T-cell (primary cell): ENCODE data around the gene SSC5D. TPM values are rescaled to one million over a fixed set of nuclear protein-coding genes. Genes with fewer than 3 reads are reported as not detected.

Experiments used
- ATAC-seq, 4 experiments: fragments of 200-7000 bp in 3 of 4; fragments of 150-1000 bp in 1 of 4; cut with Tn5 transposase; replicated peaks in 1 of 4; 1 replicate in 3 of 4; 2 replicates in 1 of 4; pipeline ENCODE4 v1.10.0; 2021; ENCODE audit warnings: moderate library complexity in 3 of 4, mild to moderate bottlenecking in 2 of 4, moderate number of reproducible peaks in 1 of 4
- CTCF ChIA-PET, 2 donors: fragments of 300-600 bp; sonication (Branson Sonifier 250); formaldehyde crosslinking; loops; one replicate each; lab custom pipeline; 2022; ENCODE audit warnings: antibody characterized with exemption in 2 of 2; lab: Charles Lee
- POLR2A ChIA-PET, 2 donors: fragments of 300-600 bp; sonication (Branson Sonifier 250); formaldehyde crosslinking; loops; one replicate each; lab custom pipeline; 2022; ENCODE audit warnings: antibody characterized with exemption in 2 of 2; lab: Charles Lee
- DNase-seq, 35 experiments: peaks; one replicate each; pipeline versions ENCODE4 v3.0.0 to v3.0.0-alpha.2; 2013 to 2023
- H3K27ac ChIP-seq: one replicate; pipeline ENCODE4 v1.5.1; 2013; ENCODE audit warnings: low read length
- H3K27me3 ChIP-seq, 2 experiments: replicated peaks in 1 of 2; 1 replicate in 1 of 2; 2 replicates in 1 of 2; pipeline versions ENCODE4 v1.6.1 to v1.7.0; 2013; ENCODE audit warnings: low read length in 1 of 2, mixed read lengths in 1 of 2; ENCODE audit not compliant: control insufficient read depth in 2 of 2, insufficient read depth in 2 of 2; ENCODE audit errors: extremely low read depth in 1 of 2
- H3K36me3 ChIP-seq, 2 donors: 1 replicate in 1 of 2; 2 replicates in 1 of 2; pipeline versions ENCODE4 v1.6.1 to v1.7.0; 2013; ENCODE audit warnings: low read length in 1 of 2; ENCODE audit not compliant: control insufficient read depth in 2 of 2, insufficient read depth in 1 of 2; ENCODE audit errors: extremely low read depth in 1 of 2
- H3K4me1 ChIP-seq, 2 experiments: 1 replicate in 1 of 2; 2 replicates in 1 of 2; pipeline versions ENCODE4 v1.6.1 to v1.7.0; 2013; ENCODE audit warnings: low read length in 2 of 2, mixed read lengths in 1 of 2; ENCODE audit not compliant: insufficient read depth in 2 of 2, control insufficient read depth in 1 of 2; ENCODE audit errors: extremely low read depth in 1 of 2
- H3K4me3 ChIP-seq, 2 donors: 1 replicate in 1 of 2; 2 replicates in 1 of 2; pipeline versions ENCODE4 v1.5.1 to v1.7.0; 2013; ENCODE audit warnings: mild to moderate bottlenecking in 2 of 2, low read length in 1 of 2, moderate library complexity in 1 of 2; ENCODE audit not compliant: control insufficient read depth in 1 of 2; ENCODE audit errors: extremely low read depth in 1 of 2
- H3K9me3 ChIP-seq: 2 replicates; pipeline ENCODE4 v1.7.0; 2013
- H3K27ac Mint-ChIP-seq, 2 donors: one replicate each; pipeline ENCODE4 v1.8.0; 2020 to 2021; ENCODE audit warnings: mild to moderate bottlenecking in 2 of 2, mixed read lengths in 2 of 2
- H3K27me3 Mint-ChIP-seq, 2 donors: one replicate each; pipeline ENCODE4 v1.8.0; 2021 to 2022; ENCODE audit warnings: mixed read lengths in 2 of 2
- H3K36me3 Mint-ChIP-seq: one replicate; pipeline ENCODE4 v1.8.0; 2021; ENCODE audit warnings: mixed read lengths
- H3K4me1 Mint-ChIP-seq, 3 donors: one replicate each; pipeline ENCODE4 v1.8.0; 2020 to 2022; ENCODE audit warnings: mixed read lengths in 3 of 3, mild to moderate bottlenecking in 1 of 3
- H3K4me3 Mint-ChIP-seq, 3 donors: one replicate each; pipeline ENCODE4 v1.8.0; 2020 to 2022; ENCODE audit warnings: mild to moderate bottlenecking in 3 of 3, mixed read lengths in 3 of 3, moderate library complexity in 3 of 3
- H3K9me3 Mint-ChIP-seq, 3 donors: one replicate each; pipeline ENCODE4 v1.8.0; 2020 to 2022; ENCODE audit warnings: mixed read lengths in 3 of 3
- whole genome bisulfite sequencing: methylation state at CpG from one replicate; pipeline ENCODE4 v1.1.5; 2013; ENCODE audit warnings: missing lambda C conversion rate; ENCODE audit not compliant: insufficient coverage; 5-methylcytosine and 5-hydroxymethylcytosine counted together
- total RNA-seq, 35 experiments: library from RNA in 6 of 35; stranded (reverse) in 6 of 35; fragments of 120-200 nt in 1 of 35; gene quantifications; one replicate each; pipeline versions ENCODE4 v1.2.1 to v1.2.4 and lab custom pipeline; 2013 to 2026

The SSC5D gene
- total RNA-seq, 5 donors from 2014 or later (not counting 1 experiment from before 2014, with no cell fraction given): 0.38 to 1.3 (median 0.66) TPM

- Histone ChIP-seq H3K4me3 (no peak overlapping the region), H3K4me1 (peaks cover 7 to 29% of the 10 kb centered on the region in 2 experiments), H3K36me3 (peaks cover 0 to 11% of the 10 kb centered on the region in 2 donors), H3K27ac (peak overlapping the region; percentile 47), H3K9me3 (no peaks in the 10 kb centered on the region), H3K27me3 (peaks cover 0 to 42% of the 10 kb centered on the region in 2 experiments)
- DNase-seq (peak in 1 of 35 experiments; percentile 32), ATAC-seq (peak in 1 of 4 experiments; percentile 26)
- peaks cover 6 to 11% (median 9%) of the 10 kb centered on the region in 3 donors for H3K4me1 Mint-ChIP-seq
- H3K4me3 Mint-ChIP-seq: no peak overlapping the region
- POLR2A ChIA-PET: interaction anchor here in 1 of 2 donors (0.5 to 0.6 kb wide), 2 partner anchors 8 to 10 kb away, joined by 3 to 8 read pairs; no protein-coding TSS in a partner anchor
- WGBS: 71% methylated on average over 12 of the region's 27 CpGs
- H3K27ac Mint-ChIP-seq: peak overlapping the region; percentile 28 to 43
- CTCF ChIA-PET: no interaction called here
- H3K9me3 Mint-ChIP-seq: no peaks in the 10 kb centered on the region
- no peaks in the 10 kb centered on the region for H3K36me3 Mint-ChIP-seq
- peaks cover 0 to 7% of the 10 kb centered on the region in 2 donors for H3K27me3 Mint-ChIP-seq
Measured at GRCh38 chr19:55486971-55487923, 989 bp upstream of the SSC5D start.

GRCh38 chr19:55488986-55489710 lies 912 bp downstream of the SSC5D start:
- H3K27ac Mint-ChIP-seq: no peak overlapping the region
- H3K27ac ChIP-seq: no peak overlapping the region
- no peak overlapping the region for H3K4me3 ChIP-seq
- POLR2A ChIA-PET: interaction anchor here in 1 of 2 donors (0.6 kb wide), 1 partner anchor 19 kb away, joined by 4 read pairs; no protein-coding TSS in a partner anchor
- H3K36me3 Mint-ChIP-seq: no peaks in the 10 kb centered on the region
- H3K4me3 Mint-ChIP-seq: no peak overlapping the region
- peaks cover 6 to 11% (median 9%) of the 10 kb centered on the region in 3 donors for H3K4me1 Mint-ChIP-seq
- H3K27me3 Mint-ChIP-seq: peaks cover 4 to 12% of the 10 kb centered on the region in 2 donors
- no peaks in the 10 kb centered on the region for H3K9me3 ChIP-seq
- ATAC-seq (no peak), DNase-seq (no peak)
- CTCF ChIA-PET: no interaction called here
- peaks cover 5 to 18% of the 10 kb centered on the region in 2 experiments for H3K4me1 ChIP-seq
- WGBS: 78% methylated on average over 31 of the region's 36 CpGs
- H3K36me3 ChIP-seq: no peaks in the 10 kb centered on the region
- H3K27me3 ChIP-seq: peaks cover 0 to 54% of the 10 kb centered on the region in 2 experiments
- H3K9me3 Mint-ChIP-seq: no peaks in the 10 kb centered on the region

DNA sequence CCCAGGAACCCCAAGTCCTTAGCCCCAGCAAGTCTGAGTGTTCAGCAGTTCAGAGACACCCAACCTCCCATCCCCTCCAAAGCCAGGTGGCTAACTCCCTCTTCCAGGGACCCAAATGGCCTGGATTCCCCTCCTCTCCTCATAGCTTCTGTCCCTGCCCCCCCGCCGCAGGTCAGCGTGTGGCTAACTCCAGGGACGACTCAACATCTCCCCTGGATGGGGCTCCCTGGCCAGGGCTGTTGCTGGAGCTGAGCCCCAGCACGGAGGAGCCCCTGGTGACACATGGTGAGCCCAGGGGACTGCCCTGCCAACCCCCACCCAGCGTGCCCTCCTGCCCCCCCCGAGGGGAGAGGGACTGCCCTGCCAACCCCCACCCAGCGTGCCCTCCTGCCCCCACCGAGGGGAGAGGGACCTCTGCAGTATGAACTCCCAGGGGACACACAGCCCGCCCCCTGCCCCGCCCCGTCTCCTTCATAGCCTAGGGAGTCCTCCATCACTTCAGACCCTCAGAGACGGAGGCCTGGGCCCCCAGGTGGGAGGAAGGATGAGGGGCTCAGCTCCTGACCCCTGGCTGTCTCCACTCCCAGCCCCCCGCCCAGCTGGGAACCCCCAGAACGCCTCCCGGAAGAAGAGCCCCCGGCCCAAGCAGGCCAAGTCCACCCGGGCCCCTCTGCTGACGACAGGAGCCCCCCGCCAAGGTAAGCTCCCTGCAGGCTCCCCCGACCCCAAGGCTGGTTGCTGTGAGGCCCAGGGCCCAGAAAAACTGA lies 1.7 kb downstream of the SSC5D start:
- Histone ChIP-seq H3K9me3 (no peaks in the 10 kb centered on the region), H3K27ac (no peak overlapping the region), H3K4me1 (peaks cover 0 to 13% of the 10 kb centered on the region in 2 experiments), H3K27me3 (peaks cover 0 to 55% of the 10 kb centered on the region in 2 experiments), H3K36me3 (no peaks in the 10 kb centered on the region), H3K4me3 (no peak overlapping the region)
- H3K4me3 Mint-ChIP-seq: no peak overlapping the region
- H3K9me3 Mint-ChIP-seq: no peaks in the 10 kb centered on the region
- 58% methylated on average over 8 of the region's 21 CpGs for WGBS
- H3K36me3 Mint-ChIP-seq: no peaks in the 10 kb centered on the region
- POLR2A ChIA-PET: interaction anchor here in 1 of 2 donors (0.6 kb wide), 1 partner anchor 85 kb away, joined by 4 read pairs; no protein-coding TSS in a partner anchor
- H3K4me1 Mint-ChIP-seq: peaks cover 4 to 11% (median 9%) of the 10 kb centered on the region in 3 donors
- peaks cover 4 to 17% of the 10 kb centered on the region in 2 donors for H3K27me3 Mint-ChIP-seq
- CTCF ChIA-PET: no interaction called here
- H3K27ac Mint-ChIP-seq: no peak overlapping the region
- no peak for ATAC-seq
- DNase-seq: no peak

- Mint-ChIP-seq H3K4me1 (peaks cover 4 to 7% (median 6%) of the 10 kb centered on the region in 3 donors), H3K27me3 (peaks cover 4 to 19% of the 10 kb centered on the region in 2 donors), H3K27ac (no peak overlapping the region), H3K4me3 (no peak overlapping the region), H3K9me3 (no peaks in the 10 kb centered on the region), H3K36me3 (no peaks in the 10 kb centered on the region)
- no peak for ATAC-seq
- H3K27ac ChIP-seq: no peak overlapping the region
- no peak overlapping the region for H3K4me3 ChIP-seq
- CTCF ChIA-PET: interaction anchor here in 1 of 2 donors (0.6 kb wide), 1 partner anchor 38 kb away, joined by 4 read pairs; no protein-coding TSS in a partner anchor
- peaks cover 0 to 49% of the 10 kb centered on the region in 2 experiments for H3K27me3 ChIP-seq
- no peaks in the 10 kb centered on the region for H3K9me3 ChIP-seq
- WGBS: 81% methylated on average over 40 of the region's 52 CpGs
- H3K36me3 ChIP-seq: no peaks in the 10 kb centered on the region
- DNase-seq: no peak
- peaks cover 0 to 4% of the 10 kb centered on the region in 2 experiments for H3K4me1 ChIP-seq
- POLR2A ChIA-PET: interaction anchor here in 1 of 2 donors (0.6 kb wide), 1 partner anchor 86 kb away, joined by 4 read pairs; no protein-coding TSS in a partner anchor
Measured at GRCh38 chr19:55490478-55491432, 2.5 kb downstream of the SSC5D start.

GRCh38 chr19:55491546-55492360 lies 3.5 kb downstream of the SSC5D start:
- DNase-seq (no peak), ATAC-seq (no peak)
- H3K36me3 ChIP-seq: no peaks in the 10 kb centered on the region
- H3K27ac ChIP-seq: no peak overlapping the region
- 83% methylated on average over 9 of the region's 24 CpGs for WGBS
- H3K27me3 ChIP-seq: peaks cover 0 to 49% of the 10 kb centered on the region in 2 experiments
- no peak overlapping the region for H3K4me3 ChIP-seq
- Mint-ChIP-seq H3K36me3 (no peaks in the 10 kb centered on the region), H3K4me3 (no peak overlapping the region), H3K27ac (no peak overlapping the region), H3K4me1 (peaks cover 0 to 3% (median 0%) of the 10 kb centered on the region in 3 donors), H3K27me3 (peaks cover 4 to 19% of the 10 kb centered on the region in 2 donors), H3K9me3 (no peaks in the 10 kb centered on the region)
- CTCF ChIA-PET: interaction anchor here in 1 of 2 donors (0.6 kb wide), 1 partner anchor 39 kb away, joined by 4 read pairs; no protein-coding TSS in a partner anchor
- POLR2A ChIA-PET: no interaction called here
- no peaks in the 10 kb centered on the region for H3K9me3 ChIP-seq
- peaks cover 0 to 3% of the 10 kb centered on the region in 2 experiments for H3K4me1 ChIP-seq
